Medulla oblongata (tissue), 1 donor: ENCODE measurements around the gene CENPX.

Experiments used
- DNase-seq: peaks from one replicate; pipeline ENCODE4 v3.0.0-alpha.2; 2015; ENCODE audit errors: extremely low spot score

The CENPX gene

DNA sequence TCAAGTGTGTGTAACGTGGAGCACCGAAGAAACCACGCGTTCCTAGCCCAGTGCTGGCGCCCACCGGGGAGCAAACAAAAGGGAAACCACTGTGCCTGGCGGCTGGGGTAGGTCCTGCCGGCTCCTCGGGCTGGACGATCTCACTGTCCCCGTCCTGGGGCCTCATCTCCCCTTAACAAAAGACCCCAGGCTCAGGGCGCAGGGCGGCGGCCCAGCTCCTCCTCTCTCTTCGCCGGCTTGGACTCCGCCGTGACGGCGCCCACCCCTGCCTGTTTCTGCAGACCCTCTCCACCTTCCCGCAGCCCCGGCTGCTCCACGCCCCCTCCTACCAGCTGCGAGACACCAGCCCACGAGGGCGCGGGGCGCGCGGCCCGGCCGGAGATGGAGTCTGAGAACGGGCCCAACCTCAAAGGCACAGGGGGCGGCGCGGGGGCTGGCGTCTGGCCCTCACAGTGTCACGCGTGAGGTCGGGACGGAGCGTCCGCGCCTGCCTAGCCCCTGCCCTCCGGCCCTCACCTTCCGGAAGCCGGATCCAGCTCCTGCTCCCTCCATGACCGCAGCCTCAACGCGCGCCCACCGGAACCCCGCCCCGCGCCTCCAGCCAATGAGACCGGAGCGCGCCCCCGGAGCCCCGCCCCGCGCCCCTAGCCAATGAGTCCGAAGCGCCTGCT lies at the start of gene CENPX:
CENPX (minus strand) TSS at position 569 of the 671 bp plus-strand sequence; CDS start at position 552, 17 bp downstream.
- no peak for DNase-seq

- no peak for DNase-seq
These were observed 47.9 kb upstream of the CENPX start for GRCh38 chr17:82070611-82071010.

- DNase-seq, result peak; percentile 41
These were observed 43.1 kb upstream of the CENPX start, which contains the start of gene DUS1L for GRCh38 chr17:82065638-82066303. TSS of gene DUS1L (minus strand) at chr17:82065804. CDS start at chr17:82065059, 745 bp downstream.

- no peak for DNase-seq
These were observed 42.5 kb upstream of the CENPX start for GRCh38 chr17:82065193-82065637.

DNA sequence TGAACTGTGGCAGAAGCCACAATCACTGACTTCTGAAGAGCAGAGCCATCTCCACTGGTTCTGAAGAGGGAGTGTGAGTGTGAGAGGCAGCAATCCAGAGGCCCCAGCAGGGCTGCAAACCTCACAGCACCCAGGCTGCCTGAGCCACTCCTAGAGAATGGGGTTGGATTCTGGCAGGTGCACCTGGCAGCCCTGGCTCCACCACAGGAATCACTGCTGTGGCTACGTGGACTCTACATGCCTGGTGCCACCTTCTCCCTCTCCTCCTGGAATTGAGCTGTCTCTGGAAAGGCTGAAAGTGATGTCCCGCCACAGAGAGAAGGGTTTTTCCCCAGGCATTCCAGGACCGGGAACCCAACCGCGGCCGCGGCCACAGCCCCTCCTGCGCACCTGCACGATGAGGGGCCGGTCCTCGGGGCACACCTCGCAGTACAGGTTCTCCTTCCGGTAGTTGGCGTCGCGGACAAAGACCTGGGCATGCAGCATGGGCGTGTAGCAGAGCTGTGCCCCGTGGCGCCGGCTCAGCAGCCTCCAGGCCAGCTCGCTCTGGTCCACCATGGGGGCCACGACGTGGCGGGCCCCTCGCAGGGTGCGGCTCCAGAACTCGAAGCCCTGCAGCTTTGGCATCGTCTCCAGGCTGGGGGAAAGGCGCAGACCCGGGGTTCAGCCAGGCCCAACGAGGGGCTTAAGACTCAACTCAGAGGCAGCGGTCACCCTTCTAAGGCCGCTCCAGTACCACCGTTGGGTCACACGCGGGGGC lies 41.9 kb upstream of the CENPX start:
- no peak for DNase-seq

DNA sequence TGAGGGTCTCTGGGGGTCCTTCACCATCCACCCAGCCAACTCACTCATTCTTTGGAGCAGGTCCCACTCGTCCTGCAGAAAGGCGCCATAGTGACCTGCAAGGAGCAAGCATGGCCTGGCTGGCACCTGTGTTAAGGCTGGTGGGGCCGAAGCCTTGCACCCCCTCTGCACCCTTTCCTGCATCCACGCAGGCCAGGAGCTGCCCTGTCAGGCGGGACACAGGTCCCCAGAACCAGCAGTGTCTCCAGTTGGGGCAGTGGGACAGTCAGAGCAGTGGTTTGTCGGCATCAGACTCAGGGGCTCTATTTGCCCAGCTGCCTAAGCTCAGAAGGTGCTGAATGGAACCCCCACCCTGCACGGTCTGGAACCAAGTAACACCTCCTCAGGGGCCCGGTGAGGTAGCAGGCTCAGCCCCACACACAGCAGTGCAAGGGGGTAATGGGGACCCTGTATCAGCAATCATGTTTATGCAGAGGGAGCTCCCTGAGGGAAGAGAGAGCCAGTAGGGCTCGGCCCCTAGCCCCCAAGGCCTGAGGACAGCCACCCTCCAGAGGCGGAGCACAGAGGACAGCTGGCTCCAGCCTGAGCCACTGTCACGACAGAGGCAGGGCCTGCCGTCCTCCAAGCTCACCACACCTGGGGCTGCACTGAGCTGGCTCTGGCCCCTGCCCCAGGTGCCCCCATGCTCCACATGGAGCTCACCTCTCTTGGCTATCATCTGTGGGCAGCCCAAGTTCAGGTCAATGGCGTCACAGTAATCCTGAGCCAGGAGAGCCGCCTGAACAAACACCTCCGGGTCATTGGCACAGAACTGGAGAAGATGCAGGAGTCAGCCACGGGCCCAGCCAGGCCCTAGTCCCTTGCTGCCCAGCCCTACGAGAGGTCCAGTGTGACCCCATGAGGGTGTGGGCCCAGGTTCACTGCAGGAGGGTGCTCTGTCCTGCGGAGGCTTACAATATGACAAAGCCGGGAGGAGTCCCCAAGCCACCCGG lies 41.0 kb upstream of the CENPX start:
- DNase-seq, result no peak

- no peak for DNase-seq
These were observed 40.3 kb upstream of the CENPX start for GRCh38 chr17:82062984-82063368.

- no peak for DNase-seq
These were observed 39.7 kb upstream of the CENPX start for GRCh38 chr17:82062076-82062983.

DNA sequence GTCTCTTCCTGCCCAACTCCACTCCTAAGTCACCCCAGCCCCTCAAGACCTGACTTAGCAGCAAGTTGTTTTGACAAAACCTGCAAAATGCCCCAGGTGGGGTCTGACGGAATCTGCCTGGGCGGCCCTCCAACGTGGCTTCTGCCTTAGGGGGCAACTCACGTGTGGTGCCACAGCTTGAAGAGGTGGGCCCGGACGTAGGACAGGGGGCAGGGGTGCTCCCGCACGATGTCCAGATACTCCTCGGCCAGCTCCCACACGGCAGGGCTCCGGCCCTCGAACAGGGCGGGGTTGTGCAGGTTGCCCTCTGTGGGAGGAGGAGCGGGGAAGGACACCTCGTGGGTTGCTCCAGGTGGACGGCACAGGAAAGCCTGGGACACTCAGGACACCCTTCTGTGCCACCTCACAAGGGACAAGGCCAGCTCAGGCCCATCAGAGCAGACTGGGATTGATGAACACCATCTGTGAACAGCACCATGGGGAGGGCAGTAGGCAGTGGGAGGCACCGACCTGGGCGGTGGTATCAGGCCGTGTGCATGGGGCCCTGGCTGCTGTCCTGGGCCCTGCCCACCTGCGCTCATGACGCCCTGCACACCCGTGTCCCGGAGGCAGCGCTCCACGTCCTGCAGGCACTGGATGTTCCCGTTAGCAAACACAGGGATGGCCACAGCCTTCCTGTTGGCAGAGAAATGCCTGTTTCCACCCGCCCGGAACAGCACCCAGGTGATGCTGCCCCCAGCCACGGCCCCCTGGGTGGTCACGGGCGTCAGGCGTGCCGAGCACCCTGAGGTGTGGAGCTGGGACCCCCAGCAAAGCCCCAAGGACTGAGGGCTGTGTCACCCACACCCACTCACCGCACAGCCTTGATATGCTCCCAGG lies 38.6 kb upstream of the CENPX start:
- DNase-seq, result no peak

DNA sequence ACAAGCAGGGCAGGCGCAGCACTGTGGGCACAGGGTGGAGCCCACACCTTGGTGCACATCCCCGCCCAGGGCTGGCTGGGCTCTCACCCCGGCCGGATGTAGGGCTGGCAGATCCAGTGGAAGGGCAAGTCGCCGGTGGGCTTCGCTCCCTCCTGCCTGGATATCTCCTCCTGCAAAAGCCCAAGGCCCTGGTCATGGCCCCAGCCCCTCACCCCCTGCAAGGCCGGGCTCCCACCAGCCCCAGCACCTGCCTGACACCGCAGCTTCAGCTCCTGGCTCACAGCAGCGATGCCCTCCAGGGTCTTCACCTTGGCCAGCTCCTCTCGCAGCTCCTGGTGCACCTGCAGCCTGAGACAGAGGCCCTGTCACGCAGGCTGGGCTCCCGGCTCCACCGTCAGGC lies 37.9 kb upstream of the CENPX start:
- no peak for DNase-seq

DNA sequence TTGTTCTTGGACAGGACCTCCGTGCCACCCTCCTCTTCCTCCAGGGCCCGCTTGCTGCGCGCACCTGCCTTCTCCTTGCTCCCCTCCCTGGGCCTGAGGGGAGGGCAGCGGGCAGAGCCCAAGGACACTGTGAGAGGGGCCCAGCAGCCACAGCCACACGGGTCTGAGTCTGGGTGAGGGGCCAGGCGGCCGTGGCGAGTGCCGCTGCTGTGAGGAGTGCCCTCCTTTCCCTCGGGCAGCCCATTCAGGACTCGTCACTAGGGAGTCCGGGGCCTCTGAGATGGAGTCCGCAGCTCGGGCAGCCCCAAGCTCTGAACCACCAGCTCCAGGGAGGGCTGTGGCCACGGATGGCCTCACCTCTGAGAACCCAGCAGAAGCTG lies 37.3 kb upstream of the CENPX start:
- DNase-seq, result no peak

DNA sequence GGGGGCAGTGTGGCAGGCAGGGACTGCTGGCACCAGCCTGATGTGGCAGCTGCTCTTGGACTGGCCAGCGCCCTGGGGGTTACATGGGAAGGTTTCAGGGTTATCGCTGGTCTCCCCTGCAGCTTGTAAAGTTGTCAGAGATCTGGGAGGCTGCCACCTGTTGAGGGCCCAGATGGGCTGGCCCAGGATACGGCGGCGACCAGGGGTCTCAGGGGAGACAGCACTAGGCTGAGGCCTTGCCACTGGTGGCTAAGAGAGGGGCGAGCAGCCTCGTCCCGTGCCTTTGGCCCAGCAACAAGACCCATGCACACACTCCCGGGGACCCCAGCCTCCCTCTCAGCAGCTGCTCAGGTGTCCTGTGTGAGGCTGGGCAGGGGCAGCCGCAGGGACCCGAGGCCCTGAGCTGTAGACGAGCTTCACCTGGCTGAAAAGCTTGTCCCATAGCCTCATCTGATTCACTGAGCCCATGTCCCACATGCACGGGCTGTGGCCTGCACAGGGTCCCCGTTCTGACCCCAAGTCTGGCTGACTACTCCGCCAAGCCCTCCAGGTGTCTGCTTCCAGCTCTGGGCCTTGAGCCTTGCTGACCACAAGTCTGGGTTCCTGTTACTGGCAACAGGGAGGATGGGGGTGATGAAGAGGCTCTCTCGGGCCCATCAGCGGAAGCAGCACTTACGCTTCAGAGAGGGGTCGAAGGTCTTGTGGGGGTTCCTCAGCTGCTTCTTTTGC lies 36.8 kb upstream of the CENPX start:
- DNase-seq, result no peak

DNA sequence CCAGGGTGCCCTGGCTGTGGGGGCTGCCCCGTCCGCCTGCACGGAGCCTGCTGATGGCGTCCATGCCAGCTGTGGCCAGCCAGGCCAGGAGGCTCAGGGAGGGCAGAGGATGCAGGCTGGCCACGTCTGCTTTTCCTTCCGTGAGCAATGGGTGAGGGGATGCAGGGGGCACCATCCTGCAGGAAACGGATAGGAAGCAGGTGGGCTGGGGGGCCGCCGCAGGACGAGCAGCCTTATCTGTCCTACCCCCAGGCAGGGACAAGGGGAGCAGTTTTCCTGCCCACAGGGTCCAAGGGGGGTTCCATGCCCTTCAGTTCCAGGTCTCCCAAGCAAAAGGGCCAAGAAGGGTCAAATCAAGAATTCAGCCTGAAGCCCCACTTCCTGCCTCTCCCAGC lies 36.2 kb upstream of the CENPX start:
- no peak for DNase-seq

DNA sequence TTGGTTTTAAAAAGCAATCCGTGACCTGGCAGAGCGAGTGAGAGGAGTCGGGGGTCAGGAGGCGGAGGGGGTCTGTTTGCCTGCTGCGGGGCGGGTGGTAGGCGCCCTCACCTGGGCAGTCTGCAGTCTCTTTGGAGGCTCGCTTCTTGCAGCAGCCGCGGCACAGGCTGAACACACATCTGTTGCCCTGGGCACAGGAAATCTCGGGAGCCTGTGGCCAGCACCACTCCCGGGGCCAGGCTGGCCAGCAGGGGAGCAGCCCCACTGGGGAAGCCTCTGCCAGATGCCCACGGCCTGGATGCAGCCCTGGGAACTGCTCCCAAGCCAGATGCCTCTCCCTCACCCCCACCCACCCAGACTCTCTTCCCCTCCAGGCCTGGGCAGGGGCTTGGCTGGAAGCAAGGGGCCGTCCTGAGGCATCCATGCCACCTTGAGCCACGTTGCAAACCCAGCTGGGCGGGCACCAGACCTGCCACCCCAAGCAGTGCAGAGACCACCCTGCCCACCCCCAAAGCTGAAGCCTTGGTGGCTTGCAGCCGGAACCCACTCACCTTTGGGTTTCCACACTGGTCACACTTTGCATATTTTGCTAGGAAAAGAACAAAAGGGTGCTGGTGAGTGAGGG lies 35.7 kb upstream of the CENPX start:
- DNase-seq, result no peak

DNA sequence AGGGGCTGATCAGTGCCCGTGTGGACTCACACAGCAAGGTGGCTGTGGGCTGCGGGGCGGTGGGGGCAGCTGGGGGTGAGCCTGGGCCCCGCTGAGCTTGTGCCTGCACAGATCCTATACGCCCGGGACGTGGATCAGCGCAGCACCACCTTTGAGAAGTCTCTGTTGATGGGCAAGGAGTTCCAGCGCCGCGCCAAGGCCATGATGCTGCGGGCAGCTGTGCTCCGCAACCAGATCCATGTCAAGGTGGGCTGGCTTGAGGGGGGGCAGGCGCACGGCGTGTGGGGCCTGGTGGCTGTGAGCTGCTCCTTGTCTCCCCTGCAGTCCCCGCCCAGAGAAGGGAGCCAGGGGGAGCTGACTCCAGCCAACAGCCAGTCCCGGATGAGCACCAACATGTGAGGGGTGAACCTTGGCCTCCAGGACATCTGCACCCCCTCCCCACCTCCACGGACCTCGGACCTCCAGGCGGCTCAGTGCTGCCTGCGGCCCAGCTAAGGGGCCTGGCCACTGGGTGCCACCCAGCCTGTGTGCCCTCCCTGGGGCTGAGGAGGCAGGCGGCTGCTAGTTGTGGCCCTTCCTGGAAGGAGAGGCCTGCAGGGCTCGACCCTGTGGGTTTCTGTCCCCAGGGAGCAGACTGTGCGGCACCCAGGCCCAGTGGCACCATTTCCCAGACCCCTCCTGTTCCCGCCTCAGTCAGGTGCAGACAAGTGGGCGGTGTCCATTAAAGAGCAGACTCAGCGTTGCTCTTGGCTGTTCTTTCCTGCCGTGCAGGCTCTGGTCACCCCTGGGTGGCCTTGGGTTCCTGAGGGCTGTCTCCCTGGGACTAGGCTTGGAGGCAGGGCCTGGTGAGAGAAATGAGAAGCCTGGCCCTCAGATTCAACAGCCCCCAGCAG lies 34.3 kb upstream of the CENPX start:
- DNase-seq, result no peak

GRCh38 chr17:82055965-82056728 lies 33.5 kb upstream of the CENPX start:
- DNase-seq, result no peak
